GM21723 (cell line): ENCODE data around the gene IL17B.

ENCODE experiments used
- ATAC-seq: cut with Tn5 transposase; IDR thresholded peaks from one replicate; pipeline ENCODE4 v1.9.1; 2021; ENCODE audit warnings: mild to moderate bottlenecking, moderate library complexity; ENCODE audit not compliant: unreplicated experiment

The IL17B gene

DNA sequence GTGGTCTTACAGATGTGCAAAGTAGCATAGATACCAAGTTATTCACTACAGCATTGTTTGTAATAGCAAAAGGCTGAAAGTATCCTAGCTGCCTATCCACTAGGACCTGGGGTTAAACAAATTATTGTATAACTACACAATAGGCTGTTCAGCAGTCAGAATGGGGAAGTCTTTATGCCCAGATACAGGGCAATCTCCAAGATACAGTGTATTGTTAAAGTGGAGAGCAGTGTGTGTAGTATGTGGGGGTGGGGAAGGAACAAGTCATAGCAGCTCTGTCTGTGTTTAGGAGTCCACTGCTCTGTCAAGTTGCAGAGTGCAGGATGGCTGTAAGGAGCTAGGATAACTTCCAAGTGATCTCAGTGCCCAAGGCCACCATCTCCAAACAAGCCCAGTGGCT, 15.7 kb downstream of the IL17B start:
- no peak for ATAC-seq

- no peak for ATAC-seq
Measured at GRCh38 chr5:149362541-149362940, 16.6 kb downstream of the IL17B start.

- no peak for ATAC-seq
Measured at GRCh38 chr5:149360272-149360671, 18.8 kb downstream of the IL17B start.

DNA sequence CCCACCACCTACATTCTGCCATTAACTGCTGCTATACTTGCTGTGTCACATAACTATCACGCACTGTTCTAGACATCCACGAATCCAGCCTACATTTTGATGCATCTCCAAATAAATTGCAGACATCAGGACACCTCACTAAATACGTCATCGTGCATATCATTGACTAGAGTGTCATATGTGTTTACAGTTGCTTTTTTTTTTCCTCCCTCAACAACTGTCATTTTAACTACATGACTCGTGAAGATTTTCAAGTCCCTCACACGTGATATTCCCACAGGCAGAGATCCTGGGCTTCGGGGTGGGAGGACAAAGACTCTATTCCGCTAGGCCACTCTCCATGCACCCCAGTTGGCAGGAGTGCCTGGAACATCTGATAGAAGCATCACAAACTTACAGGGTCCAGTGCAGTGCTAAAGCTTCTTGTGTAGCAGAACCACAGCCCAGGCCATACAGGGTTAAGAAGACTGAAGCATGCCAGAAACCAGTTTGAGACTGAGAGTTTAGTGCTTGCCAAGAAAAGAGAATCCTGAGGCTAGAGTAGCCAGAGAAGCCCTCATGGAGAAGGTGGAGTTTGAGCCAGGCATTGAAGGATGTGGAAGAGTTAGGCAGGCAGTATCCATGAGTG, 20.1 kb downstream of the IL17B start:
- no peak for ATAC-seq

DNA sequence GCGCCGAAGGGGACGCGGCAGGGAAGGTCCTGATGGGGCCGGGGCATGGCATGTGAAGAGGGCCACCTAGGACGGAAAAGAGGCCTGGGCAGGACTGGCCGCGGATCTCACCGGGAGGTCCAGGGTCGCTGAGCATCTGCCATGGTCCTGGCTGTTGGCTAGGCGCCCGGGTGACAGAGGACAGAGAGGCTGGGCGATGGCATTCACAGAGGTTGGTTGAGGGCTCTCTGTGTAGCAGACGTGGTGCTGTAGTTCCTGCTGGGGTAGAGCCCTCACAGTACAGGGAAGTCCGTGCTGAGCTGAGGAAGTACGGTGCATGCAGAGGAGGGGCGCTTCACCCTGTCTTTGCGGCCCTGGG, 20.8 kb downstream of the IL17B start:
- ATAC-seq, result peak; percentile 24

DNA sequence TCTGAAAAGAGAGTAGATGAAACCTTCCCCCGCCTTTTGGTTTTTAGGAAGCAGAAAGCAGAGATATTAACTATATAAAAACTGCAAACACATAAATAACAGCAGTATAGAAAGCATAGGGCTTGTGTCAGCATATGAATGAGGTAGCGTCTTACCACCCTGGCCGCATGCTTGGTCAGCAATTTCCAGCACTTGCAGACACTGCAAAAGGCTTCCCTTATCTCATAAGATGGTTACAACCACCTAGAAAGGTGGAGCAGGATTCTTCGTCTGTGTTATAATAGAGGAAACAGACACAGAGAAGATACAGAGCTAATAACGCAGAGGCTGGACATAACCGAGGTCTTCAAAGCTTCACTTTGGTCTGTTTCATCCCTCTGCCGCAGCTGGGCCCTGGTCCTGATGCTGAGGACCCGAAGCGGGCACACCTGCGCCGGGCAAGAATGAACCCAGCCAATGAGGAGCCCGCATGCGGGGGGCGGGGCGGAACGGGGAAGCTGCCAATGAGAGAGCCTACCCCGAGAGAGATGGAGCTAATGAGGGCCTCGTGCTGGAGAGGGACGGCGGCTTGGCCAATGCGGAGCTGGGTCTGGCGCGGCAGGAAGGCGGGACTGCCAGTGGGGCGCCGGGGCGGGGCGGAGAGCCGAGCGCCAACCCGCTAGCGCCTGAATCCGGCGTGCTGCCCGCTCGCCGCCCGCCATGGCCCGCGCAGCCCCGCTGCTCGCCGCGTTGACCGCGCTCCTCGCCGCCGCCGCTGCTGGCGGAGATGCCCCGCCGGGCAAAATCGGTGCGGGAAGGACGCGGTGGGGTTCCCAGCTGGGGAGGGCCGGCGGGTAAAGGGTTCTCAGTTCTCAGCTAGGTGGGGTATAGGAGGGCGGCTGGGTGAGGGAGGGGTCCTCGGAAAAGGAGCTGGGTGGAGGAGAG, 21.5 kb downstream of the IL17B start, which contains the start of gene PCYOX1L:
Gene PCYOX1L (plus strand): TSS at position 677 of the 924 bp plus-strand sequence. CDS start 23 bp downstream, at position 700.
- peak; percentile 99 for ATAC-seq

DNA sequence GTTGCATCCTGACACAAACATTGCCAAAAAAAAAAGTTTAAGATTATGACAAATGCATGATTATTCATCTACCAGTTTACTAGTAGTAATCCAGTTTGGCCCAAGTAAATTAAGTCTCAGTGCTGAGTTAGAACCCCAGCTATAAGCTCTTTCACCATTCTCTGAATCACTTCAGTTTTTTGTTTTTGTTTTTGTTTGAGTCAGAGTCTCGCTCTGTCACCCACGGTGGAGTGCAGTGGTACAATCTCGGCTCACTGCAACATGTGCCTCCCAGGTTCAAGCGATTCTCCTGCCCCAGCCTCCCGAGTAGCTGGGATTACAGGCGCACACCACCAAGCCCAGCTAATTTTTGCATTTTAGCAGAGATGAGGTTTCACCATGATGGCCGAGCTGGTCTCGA, 22.7 kb downstream of the IL17B start:
- no peak for ATAC-seq

DNA sequence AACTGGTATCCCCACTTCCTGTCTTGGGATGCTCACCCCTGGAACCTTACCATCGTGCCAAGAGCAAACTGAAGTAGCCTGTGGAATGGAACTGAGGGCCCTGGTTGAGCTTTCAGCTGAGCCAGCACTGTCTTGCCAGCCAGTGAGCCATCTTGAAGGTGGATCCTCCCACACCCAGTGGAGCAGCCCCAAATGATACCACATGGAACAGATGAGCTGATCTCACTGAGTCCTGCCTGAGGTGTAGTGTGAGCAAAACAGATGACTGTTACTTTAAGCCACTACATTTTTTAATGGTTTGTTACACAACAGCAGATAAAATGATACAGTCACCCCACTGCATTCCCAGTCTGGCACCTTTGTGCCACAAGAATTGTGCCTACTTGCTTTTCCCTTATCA, 23.4 kb downstream of the IL17B start:
- no peak for ATAC-seq

- ATAC-seq, result no peak
Measured at GRCh38 chr5:149353911-149354310, 25.2 kb downstream of the IL17B start.

- no peak for ATAC-seq
Measured at GRCh38 chr5:149352169-149352568, 26.9 kb downstream of the IL17B start.

DNA sequence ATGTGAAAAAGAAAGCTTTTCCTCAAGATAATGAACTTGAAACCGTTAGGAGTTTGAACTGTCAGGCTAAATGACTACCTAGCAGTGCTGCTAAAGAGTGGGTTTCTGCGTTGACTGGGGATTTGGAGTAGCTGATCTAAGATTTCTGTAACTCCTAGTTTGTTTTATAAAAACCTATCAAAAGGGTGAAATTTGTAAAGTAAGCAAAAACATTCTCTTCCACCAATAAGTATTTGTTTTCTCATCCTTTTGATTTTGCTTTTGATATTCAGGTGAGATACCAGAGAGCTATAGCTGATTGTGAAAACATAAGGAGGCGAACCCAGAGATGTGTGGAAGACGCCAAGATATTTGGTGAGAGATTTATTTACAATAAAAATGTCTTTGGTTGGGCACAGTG, 29.7 kb downstream of the IL17B start:
- ATAC-seq, result no peak

GRCh38 chr5:149348518-149348917, 30.6 kb downstream of the IL17B start:
- no peak for ATAC-seq

- peak; percentile 4 for ATAC-seq
Measured at GRCh38 chr5:149345892-149346222, 33.2 kb downstream of the IL17B start.

DNA sequence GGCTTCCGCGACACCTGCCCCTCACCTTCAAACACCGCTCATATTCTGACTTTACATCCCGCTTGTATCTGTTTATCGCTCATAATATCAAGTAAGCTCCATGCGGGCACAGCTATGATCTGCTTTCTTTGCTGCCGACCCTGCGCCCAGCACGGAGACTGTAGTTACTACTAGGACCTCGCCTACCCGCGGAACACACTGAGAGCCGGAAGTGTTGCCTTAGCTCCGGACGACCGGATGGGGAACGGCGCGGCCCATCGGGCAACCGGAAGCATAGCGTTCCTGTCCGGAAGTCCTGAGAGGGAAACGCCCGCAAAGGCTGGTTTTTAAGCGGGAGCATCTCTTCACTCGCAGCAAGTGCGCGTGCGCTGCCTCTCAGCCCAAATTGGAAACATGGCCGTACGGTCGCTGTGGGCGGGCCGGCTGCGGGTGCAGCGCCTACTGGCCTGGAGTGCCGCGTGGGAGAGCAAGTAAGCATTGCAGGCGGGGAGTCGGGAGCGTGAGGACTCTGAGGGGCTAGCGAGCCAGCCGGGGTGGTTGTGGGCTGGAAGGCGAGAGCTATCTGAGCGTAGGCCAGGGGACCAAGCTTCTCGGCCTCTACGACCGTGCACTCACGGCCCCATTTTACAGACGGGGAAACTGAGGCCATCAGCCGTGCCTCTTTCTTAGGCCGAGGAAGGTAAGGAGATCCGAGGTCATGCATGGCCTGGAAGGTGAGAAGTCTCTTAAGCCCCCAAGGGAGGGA, 33.8 kb downstream of the IL17B start, which contains the start of gene GRPEL2:
Gene GRPEL2 (plus strand): TSS at position 353 of the 745 bp plus-strand sequence. CDS start 41 bp downstream, at position 394.
- ATAC-seq, result peak; percentile 98

GRCh38 chr5:149344151-149344550, 34.9 kb downstream of the IL17B start:
- no peak for ATAC-seq

GRCh38 chr5:149341876-149342275, 37.2 kb downstream of the IL17B start:
- ATAC-seq, result no peak

GRCh38 chr5:149340920-149341319, 38.2 kb downstream of the IL17B start:
- no peak for ATAC-seq

GRCh38 chr5:149338364-149338763, 40.7 kb downstream of the IL17B start:
- ATAC-seq, result no peak

DNA sequence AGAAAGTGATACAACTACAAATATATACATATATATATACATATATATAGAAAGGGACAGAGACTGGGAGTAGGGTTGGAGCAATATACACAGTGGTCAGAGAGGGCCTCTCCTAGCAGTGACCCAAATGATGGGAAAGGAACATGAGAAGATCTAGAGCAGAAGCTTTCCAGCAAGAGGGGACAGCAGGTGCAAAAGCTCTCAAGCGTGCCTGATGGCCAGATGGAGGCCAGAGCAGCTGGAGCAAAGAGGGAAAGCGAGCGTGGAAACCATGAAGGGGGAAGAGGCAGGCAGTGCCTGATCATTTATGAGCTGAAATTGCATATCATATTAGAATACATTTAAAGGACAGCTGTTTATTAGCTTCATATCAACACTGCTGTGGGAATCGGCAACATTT, 41.4 kb downstream of the IL17B start:
- ATAC-seq, result no peak

DNA sequence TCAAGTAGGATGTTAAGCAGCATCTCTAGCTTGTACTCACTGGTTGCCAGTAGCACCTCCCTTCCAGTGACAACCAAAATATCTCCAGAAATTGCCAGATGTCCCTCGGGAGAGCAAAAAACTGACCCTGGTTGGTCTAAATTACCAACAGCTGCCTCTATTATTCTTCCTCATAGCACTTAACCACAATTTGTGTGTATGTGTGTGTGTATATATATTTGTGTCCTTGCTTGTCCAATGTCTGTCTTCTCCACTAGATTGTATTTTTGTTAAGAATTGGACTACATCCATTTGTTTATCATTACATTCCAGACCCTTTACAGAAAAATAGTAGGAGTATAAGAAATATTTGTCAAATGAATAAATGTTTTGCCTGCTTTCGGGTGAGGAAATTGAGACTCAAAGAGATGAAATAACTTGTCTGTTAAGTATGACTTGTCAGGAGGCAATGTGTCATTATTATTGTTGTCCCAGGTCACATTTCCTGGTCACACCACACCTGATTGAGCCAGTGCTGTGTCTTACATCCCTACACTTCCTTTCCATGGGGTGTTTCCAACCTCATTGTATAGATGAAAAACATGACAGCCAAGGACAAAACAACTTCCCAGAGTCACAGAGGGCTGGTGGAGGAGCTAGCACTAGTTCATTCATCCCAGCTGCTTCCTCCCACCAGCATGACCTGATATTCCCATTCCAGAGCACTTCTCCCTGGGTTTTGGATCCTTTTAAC, 45.2 kb downstream of the IL17B start:
- ATAC-seq, result no peak

GRCh38 chr5:149328177-149328576, 50.9 kb downstream of the IL17B start:
- no peak for ATAC-seq
